RWPE1 (cell line): ENCODE measurements around the gene COX7B2.

Experiments used
- CTCF ChIA-PET: fragments of 350-600 bp; sonication (Branson Sonifier 250); formaldehyde crosslinking; extraction: SDS; loops from one replicate; lab custom pipeline; 2021; lab: Yijun Ruan, JAX
- POLR2A ChIA-PET: fragments of 400-600 bp; formaldehyde crosslinking; extraction: SDS; loops from one replicate; lab custom pipeline; 2020; ENCODE audit warnings: antibody characterized with exemption; ENCODE audit not compliant: low non-redundant PET; lab: Yijun Ruan, JAX
- DNase-seq: peaks from one replicate; pipeline ENCODE4 v3.0.0; 2012; ENCODE audit warnings: low spot score
- H3K27ac ChIP-seq: fragments of 450-650 bp; 2 replicates; pipeline ENCODE4 v1.5.1; 2017
- TF ChIP-seq, protein P1 (sequence below): fragments of 450-650 bp; conservative IDR thresholded peaks from 2 replicates; pipeline ENCODE4 v1.5.1; 2017; ENCODE audit warnings: low read depth, mild to moderate bottlenecking

Gene COX7B2

DNA sequence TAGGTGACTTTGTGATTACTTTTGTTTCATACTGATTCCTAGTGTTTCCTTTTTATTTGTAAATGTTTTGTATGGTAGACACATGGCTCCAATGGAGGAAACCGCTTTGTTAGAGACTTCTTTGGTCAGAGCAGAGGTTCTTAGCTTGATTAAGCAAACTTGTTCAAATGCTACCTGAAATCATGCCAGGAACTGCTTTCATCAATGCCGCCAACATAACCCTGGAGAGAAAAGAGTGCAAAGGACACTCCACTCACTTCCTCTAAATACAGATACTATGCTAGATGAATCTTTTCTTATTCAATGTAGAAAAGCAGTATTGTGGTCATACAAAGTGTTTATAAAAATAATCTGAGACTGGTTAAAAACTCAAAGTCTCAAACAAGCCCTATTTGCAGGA is 25.7 kb upstream of the COX7B2 start:
- H3K27ac ChIP-seq: no peak overlapping the region
- TF ChIP-seq, protein P1, sequence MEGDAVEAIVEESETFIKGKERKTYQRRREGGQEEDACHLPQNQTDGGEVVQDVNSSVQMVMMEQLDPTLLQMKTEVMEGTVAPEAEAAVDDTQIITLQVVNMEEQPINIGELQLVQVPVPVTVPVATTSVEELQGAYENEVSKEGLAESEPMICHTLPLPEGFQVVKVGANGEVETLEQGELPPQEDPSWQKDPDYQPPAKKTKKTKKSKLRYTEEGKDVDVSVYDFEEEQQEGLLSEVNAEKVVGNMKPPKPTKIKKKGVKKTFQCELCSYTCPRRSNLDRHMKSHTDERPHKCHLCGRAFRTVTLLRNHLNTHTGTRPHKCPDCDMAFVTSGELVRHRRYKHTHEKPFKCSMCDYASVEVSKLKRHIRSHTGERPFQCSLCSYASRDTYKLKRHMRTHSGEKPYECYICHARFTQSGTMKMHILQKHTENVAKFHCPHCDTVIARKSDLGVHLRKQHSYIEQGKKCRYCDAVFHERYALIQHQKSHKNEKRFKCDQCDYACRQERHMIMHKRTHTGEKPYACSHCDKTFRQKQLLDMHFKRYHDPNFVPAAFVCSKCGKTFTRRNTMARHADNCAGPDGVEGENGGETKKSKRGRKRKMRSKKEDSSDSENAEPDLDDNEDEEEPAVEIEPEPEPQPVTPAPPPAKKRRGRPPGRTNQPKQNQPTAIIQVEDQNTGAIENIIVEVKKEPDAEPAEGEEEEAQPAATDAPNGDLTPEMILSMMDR: no peak
- POLR2A ChIA-PET: no interaction called here
- CTCF ChIA-PET: interaction anchor here (0.6 kb wide), 1 partner anchor 283 kb away, joined by 4 read pairs; no protein-coding TSS in a partner anchor
- no peak for DNase-seq

DNA sequence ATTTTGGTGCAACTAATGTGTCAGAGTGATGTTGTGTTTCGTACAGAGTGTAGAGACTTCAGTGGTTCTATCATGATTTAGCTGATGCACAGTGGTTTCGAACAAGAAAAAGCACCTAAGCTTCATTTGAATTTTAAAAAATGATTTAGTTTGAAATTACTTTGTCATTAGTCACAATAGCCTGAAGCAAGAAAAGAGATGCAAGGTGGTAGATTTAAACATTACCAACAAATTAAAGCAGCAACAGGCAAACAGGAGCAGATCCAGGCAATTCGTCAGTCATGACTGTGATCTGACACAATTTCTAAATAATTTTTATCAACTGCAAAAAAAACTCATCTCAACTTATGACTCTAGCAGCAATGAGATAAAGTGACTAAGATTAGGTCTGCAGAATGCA is 24.6 kb upstream of the COX7B2 start:
- ChIA-PET POLR2A (no interaction called here), CTCF (interaction anchor here (0.7 kb wide), 1 partner anchor 529 kb away, joined by 4 read pairs; the partner anchor contains the start of gene COMMD8)
- H3K27ac ChIP-seq: no peak overlapping the region
- TF ChIP-seq, protein P1: no peak
- peak; percentile 14 for DNase-seq

DNA sequence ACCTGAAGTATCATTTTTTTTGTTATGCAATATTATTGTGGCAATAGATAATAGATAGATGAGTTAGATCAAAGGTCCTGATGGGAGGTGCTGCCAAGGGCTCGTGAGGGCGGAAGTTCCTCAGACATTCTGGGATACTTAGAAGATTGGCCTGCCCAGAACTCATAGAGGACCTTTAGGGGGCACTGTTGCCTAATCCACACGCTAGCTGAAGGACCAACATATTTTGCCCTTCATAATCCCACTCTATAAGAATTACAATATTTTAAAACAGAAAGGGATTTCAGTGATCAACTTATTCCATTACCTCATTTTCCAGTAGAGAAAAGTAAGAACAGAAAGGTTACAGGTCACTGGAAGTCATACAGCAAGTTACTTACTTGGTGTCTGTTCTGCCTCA is 22.9 kb upstream of the COX7B2 start:
- ChIA-PET POLR2A (no interaction called here), CTCF (no interaction called here)
- no peak for DNase-seq
- TF ChIP-seq, protein P1: no peak
- H3K27ac ChIP-seq: no peak overlapping the region

DNA sequence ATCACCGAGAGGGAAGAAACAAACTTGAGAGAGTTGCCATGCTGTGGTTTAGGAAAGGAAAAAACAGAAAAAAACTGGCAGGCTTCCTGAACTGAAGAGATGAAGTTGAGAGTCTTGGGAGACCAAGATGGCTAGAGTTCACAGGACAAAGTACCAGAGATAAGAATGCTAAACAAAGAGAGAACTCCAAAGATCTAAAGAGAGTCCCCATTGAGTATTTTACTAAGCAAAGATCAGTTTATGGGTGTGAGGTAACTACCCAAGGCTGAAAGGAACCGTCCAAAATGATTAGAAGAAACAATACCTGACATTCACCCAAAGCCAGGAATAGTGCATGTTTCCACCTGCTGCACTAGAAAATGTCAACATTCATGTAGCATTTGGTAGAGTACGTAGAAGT is 21.8 kb upstream of the COX7B2 start:
- POLR2A ChIA-PET: no interaction called here
- no peak overlapping the region for H3K27ac ChIP-seq
- CTCF ChIA-PET: no interaction called here

DNA sequence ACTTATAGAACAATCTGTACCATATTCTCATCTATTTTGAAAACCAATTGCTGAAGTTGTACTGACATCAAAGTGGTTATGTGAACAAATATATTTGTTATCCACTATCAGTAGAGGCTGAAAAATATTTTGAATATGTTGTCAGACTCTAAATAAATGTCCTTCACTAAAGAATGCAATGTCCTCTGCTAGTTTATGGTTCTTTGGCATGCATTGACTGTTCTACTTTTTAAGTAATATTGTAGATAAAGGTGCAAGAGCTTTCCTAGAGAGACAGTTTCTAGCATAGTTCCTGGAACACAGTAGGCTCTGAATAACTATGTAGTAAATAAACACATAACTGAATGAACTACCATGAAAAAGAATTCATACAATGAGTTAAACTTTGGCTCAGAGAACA is 18.2 kb upstream of the COX7B2 start:
- no peak overlapping the region for H3K27ac ChIP-seq
- CTCF ChIA-PET: no interaction called here
- TF ChIP-seq, protein P1: no peak
- POLR2A ChIA-PET: no interaction called here
- no peak for DNase-seq

More for the DNA sequence above, 21.8 kb upstream of the COX7B2 start:
- TF ChIP-seq, protein P1: no peak
- no peak for DNase-seq

DNA sequence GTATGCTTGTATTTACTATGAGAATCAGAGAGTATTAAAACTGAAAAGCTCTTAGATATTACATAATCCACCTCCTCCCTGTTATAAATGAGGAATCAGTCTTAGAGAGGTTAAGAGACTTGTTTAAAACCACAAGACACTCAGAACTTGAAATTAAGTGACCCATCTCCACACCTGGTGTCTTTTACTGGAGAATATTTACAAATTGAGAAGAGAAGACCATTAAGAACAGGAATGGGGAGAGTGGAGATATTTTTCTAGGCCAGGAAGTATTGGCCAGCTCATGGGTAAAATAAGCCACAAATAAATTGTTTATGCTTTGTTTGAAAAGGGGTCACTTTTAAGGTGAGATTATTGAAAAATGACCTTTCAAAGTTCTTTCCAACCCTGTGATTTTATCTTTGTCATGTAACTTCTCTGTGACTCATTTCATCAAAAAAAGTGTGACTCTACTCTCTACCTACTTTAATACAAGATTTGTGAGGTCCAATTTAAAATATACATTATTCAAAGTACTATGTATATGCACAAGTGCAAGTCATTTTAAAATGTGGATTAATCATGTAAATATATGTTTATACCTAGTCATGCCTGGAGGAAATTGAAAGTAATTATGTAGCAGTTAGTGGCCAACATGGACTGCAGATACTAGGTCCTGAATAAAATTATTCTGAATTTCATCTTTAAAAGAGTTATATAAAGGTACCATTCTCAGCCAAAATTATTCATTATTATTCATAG is 15.9 kb upstream of the COX7B2 start:
- TF ChIP-seq, protein P1: no peak
- DNase-seq: no peak
- ChIA-PET POLR2A (no interaction called here), CTCF (no interaction called here)
- H3K27ac ChIP-seq: no peak overlapping the region
